ENCODE results near the gene IGFBP6. TPM values are rescaled to one million over a fixed set of nuclear protein-coding genes. Genes with fewer than 3 reads are reported as not detected.

Gene IGFBP6
- total RNA-seq, 1 experiment from 2014 or later = 6.4 TPM

GRCh38 chr12:53099071-53099882, 1.8 kb downstream of the IGFBP6 start (continued):
- TF ChIP-seq CTCF (IDR thresholded peaks at IDR 0.05) (peak; percentile 96), ZNF423 (CRISPR knock-in tag; IDR thresholded peaks at IDR 0.05) (peak; percentile 17; the same call in 1 of the 2 replicates), CBFB (CRISPR knock-in tag; IDR thresholded peaks at IDR 0.05; ENCODE audit: low read depth) (no peak), ARID4B (CRISPR knock-in tag; IDR thresholded peaks at IDR 0.05; ENCODE audit: borderline replicate concordance) (no peak), GABPB1 (CRISPR knock-in tag; IDR thresholded peaks at IDR 0.05) (no peak), KAT7 (CRISPR knock-in tag; IDR thresholded peaks at IDR 0.05; ENCODE audit: borderline replicate concordance) (no peak), HMGA2 (CRISPR knock-in tag; IDR thresholded peaks at IDR 0.05) (peak; percentile 100), ZNF121 (CRISPR knock-in tag; IDR thresholded peaks at IDR 0.05) (no peak), NR1H2 (CRISPR knock-in tag; IDR thresholded peaks at IDR 0.05) (no peak), GRHL2 (CRISPR knock-in tag; IDR thresholded peaks at IDR 0.05; ENCODE audit: insufficient replicate concordance, severe bottlenecking) (no peak), TEAD4 (CRISPR knock-in tag; IDR thresholded peaks at IDR 0.05) (0 out of 2 replicates have a peak, but pooled peaks have one; percentile 22), ATF1 (CRISPR knock-in tag; IDR thresholded peaks at IDR 0.05) (no peak), SP1 (CRISPR knock-in tag; conservative IDR thresholded peaks at IDR 0.05) (0 out of 2 replicates have a peak, but pooled peaks have one; percentile 30), ZNF396 (CRISPR knock-in tag; IDR thresholded peaks at IDR 0.05; ENCODE audit: borderline replicate concordance) (no peak), ZNF263 (CRISPR knock-in tag; IDR thresholded peaks at IDR 0.05; ENCODE audit: low read depth) (no peak), TCF7 (CRISPR knock-in tag; IDR thresholded peaks at IDR 0.05; ENCODE audit: low read depth) (no peak)
- TF ChIP-seq, protein P1, sequence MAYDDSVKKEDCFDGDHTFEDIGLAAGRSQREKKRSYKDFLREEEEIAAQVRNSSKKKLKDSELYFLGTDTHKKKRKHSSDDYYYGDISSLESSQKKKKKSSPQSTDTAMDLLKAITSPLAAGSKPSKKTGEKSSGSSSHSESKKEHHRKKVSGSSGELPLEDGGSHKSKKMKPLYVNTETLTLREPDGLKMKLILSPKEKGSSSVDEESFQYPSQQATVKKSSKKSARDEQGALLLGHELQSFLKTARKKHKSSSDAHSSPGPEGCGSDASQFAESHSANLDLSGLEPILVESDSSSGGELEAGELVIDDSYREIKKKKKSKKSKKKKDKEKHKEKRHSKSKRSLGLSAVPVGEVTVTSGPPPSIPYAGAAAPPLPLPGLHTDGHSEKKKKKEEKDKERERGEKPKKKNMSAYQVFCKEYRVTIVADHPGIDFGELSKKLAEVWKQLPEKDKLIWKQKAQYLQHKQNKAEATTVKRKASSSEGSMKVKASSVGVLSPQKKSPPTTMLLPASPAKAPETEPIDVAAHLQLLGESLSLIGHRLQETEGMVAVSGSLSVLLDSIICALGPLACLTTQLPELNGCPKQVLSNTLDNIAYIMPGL (CRISPR knock-in tag; IDR thresholded peaks at IDR 0.05) = no peak

- Mint-ChIP-seq H3K4me3 (no peak overlapping the region), H3K9me3 (no peaks in the 10 kb centered on the region), H3K4me1 (peaks cover 26% of the 10 kb centered on the region), H3K27me3 (ENCODE audit: low read depth) (peaks cover 45% of the 10 kb centered on the region), H3K27ac (no peak overlapping the region), H3K36me3 (no peaks in the 10 kb centered on the region)
- ATAC-seq (no peak), DNase-seq (ENCODE audit: low spot score) (no peak)
- ChIA-PET POLR2A (no interaction called here), CTCF (interaction anchor here (0.6 to 14.6 kb wide), 16 partner anchors 15 to 173 kb away, joined by 3 to 474 read pairs (median 14); partner anchors contain the start of genes SPRYD3 and TNS2)
- TF ChIP-seq ETV6 (CRISPR knock-in tag; IDR thresholded peaks at IDR 0.05) (no peak), USF2 (CRISPR knock-in tag; IDR thresholded peaks at IDR 0.05) (no peak), CTCF (IDR thresholded peaks at IDR 0.05) (no peak), PRDM15 (CRISPR knock-in tag; IDR thresholded peaks at IDR 0.05) (no peak)
Observed at GRCh38 chr12:53100466-53101151, 3.1 kb downstream of the IGFBP6 start.

Measured in WTC11 (cell line).